Stimulated activated naive CD8-positive, alpha-beta T cell treated with anti-CD3 and anti-CD28 coated beads, Interleukin-15, Interleukin-2, amounts not matched to agents 100 ng/mL and 50 ng/mL, for 24 hours (primary cell): ENCODE data around the gene FSD1L.
"Not testable (repeated sequence)": the region's sequence is repeated elsewhere in the genome, so short reads cannot be mapped to it uniquely, and the experiment has no call there.

Experiments used
- H3K27ac Mint-ChIP-seq: one replicate; pipeline ENCODE4 v1.8.0; 2021; ENCODE audit warnings: mild to moderate bottlenecking, mixed read lengths
- H3K27me3 Mint-ChIP-seq: one replicate; pipeline ENCODE4 v1.8.0; 2021; ENCODE audit warnings: mixed read lengths
- H3K36me3 Mint-ChIP-seq: one replicate; pipeline ENCODE4 v1.8.0; 2021; ENCODE audit warnings: low read depth, mixed read lengths
- H3K4me1 Mint-ChIP-seq: one replicate; pipeline ENCODE4 v1.8.0; 2021; ENCODE audit warnings: low read depth, mixed read lengths
- H3K4me3 Mint-ChIP-seq: one replicate; pipeline ENCODE4 v1.8.0; 2021; ENCODE audit warnings: mild to moderate bottlenecking, mixed read lengths
- H3K9me3 Mint-ChIP-seq: one replicate; pipeline ENCODE4 v1.8.0; 2021; ENCODE audit warnings: mixed read lengths

Gene FSD1L

DNA sequence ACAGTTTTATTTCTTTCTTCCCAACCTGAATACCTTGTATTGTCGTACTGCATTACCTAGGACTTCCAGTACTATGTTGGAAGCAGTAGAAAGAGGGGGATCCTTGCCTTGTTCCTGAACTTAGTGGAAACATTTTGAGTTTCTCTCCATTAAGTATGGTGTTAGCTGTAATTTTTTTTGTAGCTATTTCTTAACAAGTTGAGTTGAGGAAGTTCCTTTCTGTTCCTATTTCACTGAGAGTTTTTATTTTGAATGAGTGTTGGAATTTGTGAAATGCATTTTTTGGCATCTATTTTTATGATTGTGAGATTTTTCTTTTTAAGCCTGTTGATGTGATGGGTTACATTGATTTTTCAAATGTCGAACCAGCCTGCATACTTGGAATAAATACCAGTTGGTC lies 49.0 kb downstream of the FSD1L start:
- H3K4me3 Mint-ChIP-seq, result no peak overlapping the region
- peaks cover 11% of the 10 kb centered on the region for H3K9me3 Mint-ChIP-seq
- H3K27ac Mint-ChIP-seq, result no peak overlapping the region
- H3K27me3 Mint-ChIP-seq, result no peaks in the 10 kb centered on the region
- H3K36me3 Mint-ChIP-seq, result peaks cover 4% of the 10 kb centered on the region
- H3K4me1 Mint-ChIP-seq, result no peaks in the 10 kb centered on the region

- H3K9me3 Mint-ChIP-seq, result peaks cover 5% of the 10 kb centered on the region
- H3K4me3 Mint-ChIP-seq, result no peak overlapping the region
- no peaks in the 10 kb centered on the region for H3K4me1 Mint-ChIP-seq
- H3K36me3 Mint-ChIP-seq, result no peaks in the 10 kb centered on the region
- no peaks in the 10 kb centered on the region for H3K27me3 Mint-ChIP-seq
- H3K27ac Mint-ChIP-seq, result no peak overlapping the region
These were observed 49.9 kb downstream of the FSD1L start for GRCh38 chr9:105497704-105498103.

DNA sequence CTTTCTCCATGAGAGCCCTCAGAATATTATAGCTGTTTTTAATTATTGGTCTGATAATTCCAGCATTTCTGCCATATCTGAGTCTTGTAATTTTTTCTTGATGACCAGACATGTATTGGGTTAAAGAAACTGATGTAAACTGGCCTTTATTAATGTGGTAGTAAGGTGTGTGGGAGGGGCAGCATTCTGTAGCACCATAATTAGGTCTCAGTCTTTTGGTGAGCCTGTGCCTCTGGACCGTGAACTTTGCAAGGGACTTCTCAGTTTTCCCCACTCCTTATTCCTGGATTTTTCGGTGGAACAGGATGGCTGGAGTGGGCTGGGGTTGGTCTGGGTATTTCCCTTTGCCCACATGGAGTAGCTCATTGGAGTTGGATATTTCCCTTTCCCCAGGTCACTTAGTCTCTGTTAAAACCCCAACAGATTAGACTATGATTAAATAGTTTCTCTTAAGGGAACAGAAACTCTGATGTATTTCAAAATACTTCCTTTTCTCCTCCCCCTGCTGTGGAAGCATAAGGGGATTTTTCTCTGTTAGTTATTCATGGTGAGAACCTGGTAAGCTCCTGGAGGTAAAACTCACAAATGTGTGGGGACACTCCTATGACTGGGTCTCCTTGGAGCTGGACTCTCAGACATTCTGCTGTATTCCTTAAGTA lies 52.4 kb downstream of the FSD1L start:
- peaks cover 5% of the 10 kb centered on the region for H3K9me3 Mint-ChIP-seq
- no peak overlapping the region for H3K27ac Mint-ChIP-seq
- H3K4me3 Mint-ChIP-seq, result no peak overlapping the region
- no peaks in the 10 kb centered on the region for H3K27me3 Mint-ChIP-seq
- no peaks in the 10 kb centered on the region for H3K36me3 Mint-ChIP-seq
- no peaks in the 10 kb centered on the region for H3K4me1 Mint-ChIP-seq

- H3K4me1 Mint-ChIP-seq, result no peaks in the 10 kb centered on the region
- H3K36me3 Mint-ChIP-seq, result no peaks in the 10 kb centered on the region
- no peaks in the 10 kb centered on the region for H3K9me3 Mint-ChIP-seq
- H3K27me3 Mint-ChIP-seq, result no peaks in the 10 kb centered on the region
- H3K27ac Mint-ChIP-seq, result no peak overlapping the region
- no peak overlapping the region for H3K4me3 Mint-ChIP-seq
These were observed 53.6 kb downstream of the FSD1L start for GRCh38 chr9:105501414-105501813.

DNA sequence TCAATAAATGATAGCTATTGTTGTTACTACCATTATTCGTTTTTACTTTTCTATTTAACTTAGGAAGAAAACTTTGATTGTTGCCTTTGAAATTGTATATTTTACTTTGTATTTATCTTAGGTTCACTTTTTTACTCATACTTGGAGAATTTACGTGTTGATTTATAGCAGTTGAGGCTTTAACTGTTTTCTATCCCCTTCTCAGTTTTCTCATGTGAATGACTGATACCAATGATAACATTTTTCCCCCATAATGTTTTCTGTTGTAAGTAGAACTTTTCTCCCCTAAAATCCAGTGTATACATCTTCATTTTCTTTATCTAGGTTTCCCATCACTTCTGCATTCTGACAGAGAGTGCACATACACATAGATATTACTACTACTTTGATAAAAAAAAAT lies 54.4 kb downstream of the FSD1L start:
- H3K36me3 Mint-ChIP-seq, result no peaks in the 10 kb centered on the region
- no peaks in the 10 kb centered on the region for H3K9me3 Mint-ChIP-seq
- H3K4me3 Mint-ChIP-seq, result no peak overlapping the region
- no peaks in the 10 kb centered on the region for H3K4me1 Mint-ChIP-seq
- H3K27me3 Mint-ChIP-seq, result no peaks in the 10 kb centered on the region
- H3K27ac Mint-ChIP-seq, result no peak overlapping the region

DNA sequence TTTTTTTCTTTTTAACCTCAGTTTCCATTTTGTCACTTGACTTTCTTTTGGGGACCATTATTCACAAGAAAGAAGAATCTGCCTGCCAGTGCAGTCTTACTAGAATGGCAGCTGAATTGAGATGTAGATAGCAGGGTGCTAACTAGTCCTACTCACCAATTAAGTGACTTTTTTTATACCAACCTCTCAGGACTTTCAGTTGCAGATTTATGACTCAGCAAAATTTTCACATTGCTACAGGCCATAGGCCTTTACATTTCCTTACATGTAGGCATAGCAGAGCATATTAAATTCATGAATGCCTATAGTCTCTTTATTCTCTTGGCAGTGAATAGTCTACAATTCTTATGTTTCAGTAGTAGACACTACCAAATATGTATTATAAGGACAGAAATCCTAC lies 56.0 kb downstream of the FSD1L start:
- no peak overlapping the region for H3K4me3 Mint-ChIP-seq
- H3K27ac Mint-ChIP-seq, result no peak overlapping the region
- H3K9me3 Mint-ChIP-seq, result no peaks in the 10 kb centered on the region
- no peaks in the 10 kb centered on the region for H3K36me3 Mint-ChIP-seq
- H3K27me3 Mint-ChIP-seq, result no peaks in the 10 kb centered on the region
- H3K4me1 Mint-ChIP-seq, result no peaks in the 10 kb centered on the region

GRCh38 chr9:105507096-105507790 lies 59.4 kb downstream of the FSD1L start:
- Mint-ChIP-seq H3K27ac (no peak overlapping the region), H3K27me3 (no peaks in the 10 kb centered on the region), H3K9me3 (no peaks in the 10 kb centered on the region), H3K4me1 (peaks cover 10% of the 10 kb centered on the region), H3K4me3 (no peak overlapping the region), H3K36me3 (no peaks in the 10 kb centered on the region)

DNA sequence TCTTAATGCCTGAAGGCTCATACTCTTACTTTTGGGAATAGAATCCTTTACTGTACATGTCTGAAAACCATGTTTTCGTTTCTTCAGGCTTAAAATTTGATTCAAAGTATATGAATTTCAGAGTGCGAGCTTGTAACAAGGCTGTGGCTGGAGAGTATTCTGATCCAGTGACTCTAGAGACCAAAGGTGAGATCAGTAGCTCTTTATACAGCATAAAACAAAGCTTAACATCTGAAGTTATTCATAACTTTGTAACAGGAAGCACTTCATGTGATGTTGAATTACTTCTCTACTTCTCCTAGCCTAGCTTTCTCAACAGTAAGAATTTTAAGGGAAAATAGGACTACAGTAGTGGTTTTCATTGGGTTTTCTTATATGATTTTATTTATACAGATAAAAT lies 60.7 kb downstream of the FSD1L start:
- no peak overlapping the region for H3K4me3 Mint-ChIP-seq
- no peak overlapping the region for H3K27ac Mint-ChIP-seq
- H3K27me3 Mint-ChIP-seq, result no peaks in the 10 kb centered on the region
- peaks cover 10% of the 10 kb centered on the region for H3K4me1 Mint-ChIP-seq
- no peaks in the 10 kb centered on the region for H3K36me3 Mint-ChIP-seq
- no peaks in the 10 kb centered on the region for H3K9me3 Mint-ChIP-seq

GRCh38 chr9:105510024-105510423 lies 62.2 kb downstream of the FSD1L start:
- H3K27me3 Mint-ChIP-seq, result no peaks in the 10 kb centered on the region
- H3K4me1 Mint-ChIP-seq, result peaks cover 10% of the 10 kb centered on the region
- H3K9me3 Mint-ChIP-seq, result no peaks in the 10 kb centered on the region
- H3K4me3 Mint-ChIP-seq, result no peak overlapping the region
- H3K27ac Mint-ChIP-seq, result no peak overlapping the region
- no peaks in the 10 kb centered on the region for H3K36me3 Mint-ChIP-seq

- Mint-ChIP-seq H3K4me3 (no peak overlapping the region), H3K27ac (no peak overlapping the region), H3K27me3 (no peaks in the 10 kb centered on the region), H3K36me3 (no peaks in the 10 kb centered on the region), H3K4me1 (peaks cover 10% of the 10 kb centered on the region), H3K9me3 (no peaks in the 10 kb centered on the region)
These were observed 63.6 kb downstream of the FSD1L start for GRCh38 chr9:105511446-105511845.

DNA sequence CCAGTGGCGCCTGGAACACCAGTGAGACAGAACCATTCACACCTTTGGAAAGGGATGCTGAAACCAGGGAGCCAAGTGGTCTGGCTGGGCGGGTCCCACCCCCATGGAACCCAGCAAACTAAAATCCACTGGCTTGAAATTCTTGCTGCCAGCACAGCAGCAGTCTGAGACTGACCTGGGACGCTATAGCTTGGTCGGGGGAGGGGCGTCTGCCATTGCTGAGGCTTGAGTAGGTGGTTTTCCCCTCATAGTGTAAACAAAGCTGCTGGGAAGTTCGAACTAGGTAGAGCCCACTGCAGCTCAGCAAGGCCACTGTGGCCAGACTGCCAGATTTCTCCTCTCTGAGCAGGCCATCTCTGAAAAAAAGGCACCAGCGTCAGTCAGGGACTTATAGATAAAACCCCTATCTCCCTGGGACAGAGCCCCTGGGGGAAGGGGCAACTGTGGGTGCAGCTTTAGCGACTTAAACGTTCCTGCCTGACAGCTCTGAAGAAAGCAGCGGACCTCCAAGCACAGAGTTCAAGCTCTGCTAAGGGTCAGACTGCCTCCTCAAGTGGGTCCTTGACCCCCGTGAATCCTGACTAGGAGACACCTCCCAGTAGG lies 68.1 kb downstream of the FSD1L start:
- H3K36me3 Mint-ChIP-seq, result no peaks in the 10 kb centered on the region
- no peak overlapping the region for H3K4me3 Mint-ChIP-seq
- H3K27ac Mint-ChIP-seq, result no peak overlapping the region
- H3K9me3 Mint-ChIP-seq, result no peaks in the 10 kb centered on the region
- H3K27me3 Mint-ChIP-seq, result no peaks in the 10 kb centered on the region
- no peaks in the 10 kb centered on the region for H3K4me1 Mint-ChIP-seq

- not testable (repeated sequence) for H3K4me3 Mint-ChIP-seq, H3K27me3 Mint-ChIP-seq, H3K27ac Mint-ChIP-seq, H3K4me1 Mint-ChIP-seq, H3K36me3 Mint-ChIP-seq, H3K9me3 Mint-ChIP-seq
These were observed 72.0 kb downstream of the FSD1L start for GRCh38 chr9:105519710-105520369.

GRCh38 chr9:105520992-105521391 lies 73.2 kb downstream of the FSD1L start:
- not testable (repeated sequence) for H3K9me3 Mint-ChIP-seq, H3K4me3 Mint-ChIP-seq, H3K4me1 Mint-ChIP-seq, H3K27me3 Mint-ChIP-seq, H3K27ac Mint-ChIP-seq, H3K36me3 Mint-ChIP-seq

GRCh38 chr9:105522618-105523385 lies 75.0 kb downstream of the FSD1L start:
- H3K4me3 Mint-ChIP-seq, H3K36me3 Mint-ChIP-seq, H3K27ac Mint-ChIP-seq, H3K9me3 Mint-ChIP-seq, H3K27me3 Mint-ChIP-seq, H3K4me1 Mint-ChIP-seq: not testable (repeated sequence)

- no peaks in the 10 kb centered on the region for H3K27me3 Mint-ChIP-seq
- H3K4me3 Mint-ChIP-seq, result no peak overlapping the region
- H3K27ac Mint-ChIP-seq, result no peak overlapping the region
- no peaks in the 10 kb centered on the region for H3K36me3 Mint-ChIP-seq
- H3K9me3 Mint-ChIP-seq, result no peaks in the 10 kb centered on the region
- peaks cover 30% of the 10 kb centered on the region for H3K4me1 Mint-ChIP-seq
These were observed 83.7 kb downstream of the FSD1L start for GRCh38 chr9:105531530-105531929.
